Esophagus muscularis mucosa (tissue), 4 donors: ENCODE data around the gene HNRNPUL2. TPM values are rescaled to one million over a fixed set of nuclear protein-coding genes. Genes with fewer than 3 reads are reported as not detected.
"Not testable (repeated sequence)": the region's sequence is repeated elsewhere in the genome, so short reads cannot be mapped to it uniquely, and the experiment has no call there.

Experiments used
- DNase-seq: peaks from one replicate; pipeline ENCODE4 v3.0.0-alpha.2; 2017; ENCODE audit errors: extremely low spot score
- H3K27ac ChIP-seq, 4 donors: fragments of 200-600 bp; sonication (generic); replicated peaks in 1 of 4; 1 replicate in 3 of 4; 2 replicates in 1 of 4; pipeline ENCODE4 v1.5.1; 2016 to 2019; ENCODE audit warnings: mild to moderate bottlenecking in 1 of 4
- H3K27me3 ChIP-seq, 4 donors: fragments of 200-600 bp; sonication (generic); one replicate each; pipeline versions ENCODE4 v1.5.1 to v1.6.0; 2016 to 2019
- H3K36me3 ChIP-seq, 4 donors: fragments of 200-600 bp; sonication (generic); one replicate each; pipeline ENCODE4 v1.5.1; 2016 to 2019
- H3K4me1 ChIP-seq, 4 donors: fragments of 200-600 bp; sonication (generic); one replicate each; pipeline ENCODE4 v1.5.1; 2016 to 2019
- H3K4me3 ChIP-seq, 4 donors: fragments of 200-600 bp; sonication (generic); 1 replicate in 2 of 4; 2 replicates in 2 of 4; pipeline ENCODE4 v1.5.1; 2016 to 2019; ENCODE audit warnings: mild to moderate bottlenecking in 4 of 4, moderate library complexity in 1 of 4
- H3K9me3 ChIP-seq, 4 donors: fragments of 200-600 bp; sonication (generic); 1 replicate in 3 of 4; 2 replicates in 1 of 4; pipeline ENCODE4 v1.5.1; 2016 to 2019
- EP300 ChIP-seq: sonication (generic); formaldehyde crosslinking; IDR thresholded peaks from one replicate; pipeline ENCODE4 v1.6.1; 2017; ENCODE audit warnings: antibody characterized with exemption
- POLR2A ChIP-seq: fragments of 450-650 bp; IDR thresholded peaks from one replicate; pipeline ENCODE4 v1.6.1; 2017; ENCODE audit warnings: antibody characterized with exemption, moderate library complexity, mild to moderate bottlenecking, low read depth
- POLR2AphosphoS5 ChIP-seq, 2 donors: sonication (generic); formaldehyde crosslinking; IDR thresholded peaks; one replicate each; pipeline ENCODE4 v1.6.1; 2017; ENCODE audit warnings: antibody characterized with exemption in 2 of 2
- WGBS: methylation state at CpG from one replicate; pipeline ENCODE4 v1.1.5; 2018; 5-methylcytosine and 5-hydroxymethylcytosine counted together
- intact Hi-C: fragments of 100-400 bp; cut with DNase I; formaldehyde crosslinking; loops from one replicate; pipeline ENCODE4 v1.15.1; 2023
- total RNA-seq, 4 donors: library from RNA; depleted of rRNA; stranded (reverse); fragments of >200 nt; gene quantifications; one replicate each; pipeline versions ENCODE4 v1.1.0 to v1.2.1, GENCODE V29; 2016
- TF ChIP-seq, protein P1 (sequence below), 3 experiments: fragments of 200-600 bp in 2 of 3; fragments of 450-650 bp in 1 of 3; sonication (generic) in 2 of 3; IDR thresholded peaks; one replicate each; pipeline ENCODE4 v1.5.1; 2017 to 2019; ENCODE audit warnings: antibody characterized with exemption in 3 of 3, mild to moderate bottlenecking in 2 of 3, moderate library complexity in 1 of 3

Gene HNRNPUL2
- total RNA-seq, 4 donors from 2014 or later = 19.5 to 45.0 (median 36.7) TPM

- DNase-seq = no peak
- H3K4me3 ChIP-seq = no peak overlapping the region
- peaks cover 36 to 65% (median 54%) of the 10 kb centered on the region in 4 donors for H3K4me1 ChIP-seq
- intact Hi-C loops = no loop called here
- H3K27me3 ChIP-seq = no peaks in the 10 kb centered on the region
- no peak for TF ChIP-seq POLR2A
- TF ChIP-seq EP300 = no peak
- no peak for TF ChIP-seq POLR2AphosphoS5 (IDR thresholded peaks at IDR 0.05)
- TF ChIP-seq, protein P1, sequence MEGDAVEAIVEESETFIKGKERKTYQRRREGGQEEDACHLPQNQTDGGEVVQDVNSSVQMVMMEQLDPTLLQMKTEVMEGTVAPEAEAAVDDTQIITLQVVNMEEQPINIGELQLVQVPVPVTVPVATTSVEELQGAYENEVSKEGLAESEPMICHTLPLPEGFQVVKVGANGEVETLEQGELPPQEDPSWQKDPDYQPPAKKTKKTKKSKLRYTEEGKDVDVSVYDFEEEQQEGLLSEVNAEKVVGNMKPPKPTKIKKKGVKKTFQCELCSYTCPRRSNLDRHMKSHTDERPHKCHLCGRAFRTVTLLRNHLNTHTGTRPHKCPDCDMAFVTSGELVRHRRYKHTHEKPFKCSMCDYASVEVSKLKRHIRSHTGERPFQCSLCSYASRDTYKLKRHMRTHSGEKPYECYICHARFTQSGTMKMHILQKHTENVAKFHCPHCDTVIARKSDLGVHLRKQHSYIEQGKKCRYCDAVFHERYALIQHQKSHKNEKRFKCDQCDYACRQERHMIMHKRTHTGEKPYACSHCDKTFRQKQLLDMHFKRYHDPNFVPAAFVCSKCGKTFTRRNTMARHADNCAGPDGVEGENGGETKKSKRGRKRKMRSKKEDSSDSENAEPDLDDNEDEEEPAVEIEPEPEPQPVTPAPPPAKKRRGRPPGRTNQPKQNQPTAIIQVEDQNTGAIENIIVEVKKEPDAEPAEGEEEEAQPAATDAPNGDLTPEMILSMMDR (IDR thresholded peaks at IDR 0.05) = no peak
- peak overlapping the region in 1 of 4 donors; percentile 94 for H3K27ac ChIP-seq
- peaks cover 20 to 48% (median 45%) of the 10 kb centered on the region in 4 donors for H3K36me3 ChIP-seq
- WGBS = 79% methylated on average over 6 of the region's 6 CpGs
- no peaks in the 10 kb centered on the region for H3K9me3 ChIP-seq
Observed at GRCh38 chr11:62677156-62677555, 50.1 kb downstream of the HNRNPUL2 start.

DNA sequence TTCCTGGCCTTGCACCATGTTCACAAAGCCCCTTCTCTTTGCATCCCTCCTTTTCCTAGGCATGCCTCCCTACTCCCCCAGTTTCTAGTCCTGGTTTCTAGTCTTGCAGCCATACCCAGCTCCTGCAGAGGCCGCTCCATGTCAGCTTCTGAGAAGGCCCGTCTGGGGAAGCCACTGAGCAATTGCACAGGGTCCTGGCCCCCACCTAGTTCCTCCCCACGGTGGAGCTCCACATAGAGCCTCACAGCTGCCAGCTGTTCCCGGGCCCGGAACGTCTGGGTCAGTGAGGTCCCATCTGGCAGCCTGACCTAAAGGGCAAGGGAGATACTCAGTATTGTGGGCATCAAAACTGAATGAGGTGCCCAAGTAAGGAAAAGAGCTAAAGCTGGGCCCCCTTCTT lies 50.6 kb downstream of the HNRNPUL2 start:
- no peak for DNase-seq
- Histone ChIP-seq H3K27me3 (no peaks in the 10 kb centered on the region), H3K4me1 (peaks cover 35 to 68% (median 55%) of the 10 kb centered on the region in 4 donors), H3K36me3 (peaks cover 20 to 48% (median 45%) of the 10 kb centered on the region in 4 donors), H3K9me3 (no peaks in the 10 kb centered on the region), H3K4me3 (no peak overlapping the region), H3K27ac (no peak overlapping the region)
- intact Hi-C loops = no loop called here
- no peak for TF ChIP-seq EP300
- no peak for TF ChIP-seq POLR2A
- TF ChIP-seq POLR2AphosphoS5 (IDR thresholded peaks at IDR 0.05) = no peak
- TF ChIP-seq, protein P1 (IDR thresholded peaks at IDR 0.05) = no peak
- 51% methylated on average over 6 of the region's 6 CpGs for WGBS

DNA sequence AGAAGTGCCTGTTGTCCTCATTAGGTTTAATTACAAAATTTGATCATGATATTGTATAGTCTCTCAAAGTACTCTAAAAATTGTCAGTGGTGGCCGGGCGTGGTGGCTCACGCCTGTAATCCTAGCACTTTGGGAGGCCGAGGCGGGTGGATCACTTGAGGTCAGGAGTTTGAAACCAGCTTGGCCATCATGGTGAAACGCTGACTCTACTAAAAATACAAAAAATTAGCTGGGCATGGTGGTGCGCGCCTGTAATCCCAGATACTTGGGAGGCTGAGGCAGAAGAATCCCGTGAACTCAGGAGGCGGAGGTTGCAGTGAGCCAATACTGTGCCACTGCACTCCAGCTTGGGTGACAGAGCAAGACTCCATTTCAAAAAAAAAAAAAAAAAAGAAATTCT lies 51.8 kb downstream of the HNRNPUL2 start:
- peaks cover 20 to 48% (median 45%) of the 10 kb centered on the region in 4 donors for H3K36me3 ChIP-seq
- WGBS = 93% methylated on average over 10 of the region's 10 CpGs
- DNase-seq, intact Hi-C loops, H3K27ac ChIP-seq, H3K27me3 ChIP-seq, H3K9me3 ChIP-seq, H3K4me3 ChIP-seq: not testable (repeated sequence)
- peaks cover 36 to 64% (median 57%) of the 10 kb centered on the region in 4 donors for H3K4me1 ChIP-seq

- DNase-seq = no peak
- H3K36me3 ChIP-seq = peaks cover 20 to 48% (median 44%) of the 10 kb centered on the region in 4 donors
- intact Hi-C loops = no loop called here
Observed at GRCh38 chr11:62673196-62673525, 54.1 kb downstream of the HNRNPUL2 start.

DNA sequence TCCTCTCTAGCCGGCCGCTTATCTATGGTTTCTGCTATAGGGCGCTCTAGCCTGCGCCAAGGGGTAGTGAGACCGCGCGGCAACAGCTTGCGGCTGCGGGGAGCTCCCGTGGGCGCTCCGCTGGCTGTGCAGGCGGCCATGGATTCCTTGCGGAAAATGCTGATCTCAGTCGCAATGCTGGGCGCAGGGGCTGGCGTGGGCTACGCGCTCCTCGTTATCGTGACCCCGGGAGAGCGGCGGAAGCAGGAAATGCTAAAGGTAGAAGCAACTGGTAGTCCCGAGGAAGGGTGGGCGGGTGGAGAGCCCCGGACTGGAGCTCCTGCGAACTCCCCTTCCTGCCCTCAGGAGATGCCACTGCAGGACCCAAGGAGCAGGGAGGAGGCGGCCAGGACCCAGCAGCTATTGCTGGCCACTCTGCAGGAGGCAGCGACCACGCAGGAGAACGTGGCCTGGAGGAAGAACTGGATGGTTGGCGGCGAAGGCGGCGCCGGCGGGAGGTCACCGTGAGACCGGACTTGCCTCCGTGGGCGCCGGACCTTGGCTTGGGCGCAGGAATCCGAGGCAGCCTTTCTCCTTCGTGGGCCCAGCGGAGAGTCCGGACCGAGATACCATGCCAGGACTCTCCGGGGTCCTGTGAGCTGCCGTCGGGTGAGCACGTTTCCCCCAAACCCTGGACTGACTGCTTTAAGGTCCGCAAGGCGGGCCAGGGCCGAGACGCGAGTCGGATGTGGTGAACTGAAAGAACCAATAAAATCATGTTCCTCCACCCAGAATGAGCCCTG lies 55.5 kb downstream of the HNRNPUL2 start, which contains the start of the genes LBHD1 and UQCC3:
LBHD1 (minus strand) TSS at position 660 of the 782 bp plus-strand sequence. CDS start 2,236 bp downstream, outside the sequence.
UQCC3 (plus strand) TSS at position 66 of the 782 bp plus-strand sequence; CDS start at position 139, 73 bp downstream.
- intact Hi-C loops = no loop called here
- H3K27me3 ChIP-seq = no peaks in the 10 kb centered on the region
- peaks cover 34 to 64% (median 49%) of the 10 kb centered on the region in 4 donors for H3K4me1 ChIP-seq
- WGBS = 3% methylated on average over 18 of the region's 59 CpGs
- no peaks in the 10 kb centered on the region for H3K9me3 ChIP-seq
- peak; percentile 94 for DNase-seq
- peaks cover 9 to 42% (median 36%) of the 10 kb centered on the region in 4 donors for H3K36me3 ChIP-seq
- TF ChIP-seq POLR2AphosphoS5 (IDR thresholded peaks at IDR 0.05) (peak; percentile 77 to 79), EP300 (no peak), POLR2A (peak; percentile 19)
- TF ChIP-seq, protein P1 (IDR thresholded peaks at IDR 0.05) = no peak
- peak within 1 kb of the TSS; percentile 68 to 90 (median 80) for H3K4me3 ChIP-seq
- peak within 1 kb of the TSS; percentile 87 to 94 (median 90) for H3K27ac ChIP-seq

More at GRCh38 chr11:62673196-62673525, 54.1 kb downstream of the HNRNPUL2 start:
- Histone ChIP-seq H3K9me3 (no peaks in the 10 kb centered on the region), H3K27ac (peak overlapping the region in 3 of 4 donors; percentile 89 to 94 (median 92)), H3K4me3 (no peak overlapping the region), H3K27me3 (no peaks in the 10 kb centered on the region), H3K4me1 (peaks cover 30 to 64% (median 49%) of the 10 kb centered on the region in 4 donors)
- 79% methylated on average over 2 of the region's 2 CpGs for WGBS
- TF ChIP-seq EP300 (no peak), POLR2AphosphoS5 (IDR thresholded peaks at IDR 0.05) (no peak), POLR2A (no peak)
- TF ChIP-seq, protein P1 (IDR thresholded peaks at IDR 0.05) = no peak
